Measurements from ENCODE around the gene FUBP1. TPM values are rescaled to one million over a fixed set of nuclear protein-coding genes. Genes with fewer than 3 reads are reported as not detected.

The FUBP1 gene
- total and polyA plus RNA-seq, 2 of the 13 experiments (the other 11 are each of a cell fraction or from before 2014, with no cell fraction given), result 98.1 to 166 TPM

DNA sequence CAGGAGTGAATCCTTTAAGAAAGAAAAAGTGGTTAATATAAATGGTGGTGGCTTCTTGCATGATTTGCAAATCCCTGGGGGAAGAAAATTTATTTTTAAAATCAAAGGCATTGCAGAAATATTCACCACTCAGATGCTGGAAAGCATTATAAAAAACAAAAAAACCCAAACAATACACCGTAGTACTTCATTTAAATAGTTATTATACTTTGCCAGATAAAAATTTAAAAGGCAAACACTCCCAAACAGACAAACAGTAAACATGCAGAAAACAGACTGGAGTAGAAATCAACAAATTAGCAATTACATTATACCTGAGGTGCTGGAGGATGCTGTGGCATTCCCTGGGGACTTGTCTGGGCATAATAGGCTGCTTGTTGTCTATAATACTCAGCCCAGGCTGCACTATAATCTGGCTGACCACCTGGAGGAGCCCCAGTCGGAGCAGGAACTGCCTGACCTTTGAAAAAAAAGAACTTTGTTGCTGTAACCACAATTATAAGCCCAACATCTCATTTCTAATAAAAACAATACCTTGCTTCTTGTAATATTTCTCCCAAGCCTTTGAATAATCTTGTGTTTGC, 29.9 kb downstream of the FUBP1 start:
- FAIRE-seq (no peak), ATAC-seq (peak; percentile 92), DNase-seq (ENCODE audit: low spot score) (peak; percentile 42)
- in situ Hi-C loops (cut with HindIII; ENCODE audit: extremely low pct_ligation_motif_present, low pct_unique_long_range_greater_than_20kb) (no loop called here), intact Hi-C loops (cut with micrococcal nuclease; ENCODE audit: unreplicated experiment) (loop anchor here (1.0 kb wide), 1 partner anchor 165 kb away; no protein-coding TSS in a partner anchor)
- Histone ChIP-seq H2AFZ (ENCODE audit: low read length) (no peak overlapping the region), H4K20me1 (ENCODE audit: insufficient read depth, low read length) (peaks cover 6% of the 10 kb centered on the region), H3K4me2 (ENCODE audit: low read depth, low read length) (no peak overlapping the region), H3K4me1 (ENCODE audit: insufficient read depth, low read length) (no peaks in the 10 kb centered on the region), H3K4me3 (replicated peaks in 1 of 3; ENCODE audit: insufficient read depth in 1 of 3, low read depth in 2 of 3, low read length in 3 of 3) (no peak overlapping the region), H3K79me2 (ENCODE audit: insufficient read depth, low read length) (no peaks in the 10 kb centered on the region), H3K9me3 (ENCODE audit: low read length) (no peaks in the 10 kb centered on the region), H3K36me3 (replicated peaks in 1 of 2; ENCODE audit: control insufficient read depth in 1 of 2, insufficient read depth in 2 of 2, low read length in 2 of 2) (peaks cover 9 to 74% of the 10 kb centered on the region in 2 experiments), H3K9ac (ENCODE audit: insufficient read depth, low read depth, low read length) (no peak overlapping the region), H3K27ac (ENCODE audit: extremely low read length, insufficient read depth, low read length) (no peak overlapping the region), H3K27me3 (ENCODE audit: control insufficient read depth in 1 of 2, insufficient read depth in 2 of 2, low read length in 2 of 2) (no peaks in the 10 kb centered on the region)
- ChIA-PET CTCF (ENCODE audit: low intra/inter-chr PET ratio, low total read pairs) (interaction anchor here (1.7 kb wide), 1 partner anchor 165 kb away, joined by 13 read pairs; no protein-coding TSS in a partner anchor), POLR2A (no interaction called here)
- peak; percentile 28 for TF ChIP-seq STAG1 (CRISPR knock-in tag; IDR thresholded peaks at IDR 0.05)
- TF ChIP-seq NCOA2 (CRISPR knock-in tag; IDR thresholded peaks at IDR 0.05), result no peak
- peak; percentile 66 for TF ChIP-seq RBM22 (optimal IDR thresholded peaks at IDR 0.05; ENCODE audit: low read length)
- TF ChIP-seq, protein P1, sequence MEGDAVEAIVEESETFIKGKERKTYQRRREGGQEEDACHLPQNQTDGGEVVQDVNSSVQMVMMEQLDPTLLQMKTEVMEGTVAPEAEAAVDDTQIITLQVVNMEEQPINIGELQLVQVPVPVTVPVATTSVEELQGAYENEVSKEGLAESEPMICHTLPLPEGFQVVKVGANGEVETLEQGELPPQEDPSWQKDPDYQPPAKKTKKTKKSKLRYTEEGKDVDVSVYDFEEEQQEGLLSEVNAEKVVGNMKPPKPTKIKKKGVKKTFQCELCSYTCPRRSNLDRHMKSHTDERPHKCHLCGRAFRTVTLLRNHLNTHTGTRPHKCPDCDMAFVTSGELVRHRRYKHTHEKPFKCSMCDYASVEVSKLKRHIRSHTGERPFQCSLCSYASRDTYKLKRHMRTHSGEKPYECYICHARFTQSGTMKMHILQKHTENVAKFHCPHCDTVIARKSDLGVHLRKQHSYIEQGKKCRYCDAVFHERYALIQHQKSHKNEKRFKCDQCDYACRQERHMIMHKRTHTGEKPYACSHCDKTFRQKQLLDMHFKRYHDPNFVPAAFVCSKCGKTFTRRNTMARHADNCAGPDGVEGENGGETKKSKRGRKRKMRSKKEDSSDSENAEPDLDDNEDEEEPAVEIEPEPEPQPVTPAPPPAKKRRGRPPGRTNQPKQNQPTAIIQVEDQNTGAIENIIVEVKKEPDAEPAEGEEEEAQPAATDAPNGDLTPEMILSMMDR (CRISPR knock-in tag; IDR thresholded peaks at IDR 0.05), result 0 out of 2 replicates have a peak, but pooled peaks have one; percentile 16
- TF ChIP-seq, protein P2, sequence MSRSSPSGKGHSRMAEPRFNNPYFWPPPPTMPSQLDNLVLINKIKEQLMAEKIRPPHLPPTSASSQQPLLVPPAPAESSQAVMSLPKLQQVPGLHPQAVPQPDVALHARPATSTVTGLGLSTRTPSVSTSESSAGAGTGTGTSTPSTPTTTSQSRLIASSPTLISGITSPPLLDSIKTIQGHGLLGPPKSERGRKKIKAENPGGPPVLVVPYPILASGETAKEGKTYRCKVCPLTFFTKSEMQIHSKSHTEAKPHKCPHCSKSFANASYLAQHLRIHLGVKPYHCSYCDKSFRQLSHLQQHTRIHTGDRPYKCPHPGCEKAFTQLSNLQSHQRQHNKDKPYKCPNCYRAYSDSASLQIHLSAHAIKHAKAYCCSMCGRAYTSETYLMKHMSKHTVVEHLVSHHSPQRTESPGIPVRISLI (CRISPR knock-in tag; IDR thresholded peaks at IDR 0.05; ENCODE audit: borderline replicate concordance), result peak; percentile 41; the same call in 1 of the 2 replicates
- WGBS (ENCODE audit: low lambda C conversion rate), result 73% methylated on average over 2 of the region's 2 CpGs
- BruUV-seq (replicated peaks), result no TSS peak
